ENCODE measurements around the gene NCDN.

NCDN gene, protein sequence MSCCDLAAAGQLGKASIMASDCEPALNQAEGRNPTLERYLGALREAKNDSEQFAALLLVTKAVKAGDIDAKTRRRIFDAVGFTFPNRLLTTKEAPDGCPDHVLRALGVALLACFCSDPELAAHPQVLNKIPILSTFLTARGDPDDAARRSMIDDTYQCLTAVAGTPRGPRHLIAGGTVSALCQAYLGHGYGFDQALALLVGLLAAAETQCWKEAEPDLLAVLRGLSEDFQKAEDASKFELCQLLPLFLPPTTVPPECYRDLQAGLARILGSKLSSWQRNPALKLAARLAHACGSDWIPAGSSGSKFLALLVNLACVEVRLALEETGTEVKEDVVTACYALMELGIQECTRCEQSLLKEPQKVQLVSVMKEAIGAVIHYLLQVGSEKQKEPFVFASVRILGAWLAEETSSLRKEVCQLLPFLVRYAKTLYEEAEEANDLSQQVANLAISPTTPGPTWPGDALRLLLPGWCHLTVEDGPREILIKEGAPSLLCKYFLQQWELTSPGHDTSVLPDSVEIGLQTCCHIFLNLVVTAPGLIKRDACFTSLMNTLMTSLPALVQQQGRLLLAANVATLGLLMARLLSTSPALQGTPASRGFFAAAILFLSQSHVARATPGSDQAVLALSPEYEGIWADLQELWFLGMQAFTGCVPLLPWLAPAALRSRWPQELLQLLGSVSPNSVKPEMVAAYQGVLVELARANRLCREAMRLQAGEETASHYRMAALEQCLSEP

DNA sequence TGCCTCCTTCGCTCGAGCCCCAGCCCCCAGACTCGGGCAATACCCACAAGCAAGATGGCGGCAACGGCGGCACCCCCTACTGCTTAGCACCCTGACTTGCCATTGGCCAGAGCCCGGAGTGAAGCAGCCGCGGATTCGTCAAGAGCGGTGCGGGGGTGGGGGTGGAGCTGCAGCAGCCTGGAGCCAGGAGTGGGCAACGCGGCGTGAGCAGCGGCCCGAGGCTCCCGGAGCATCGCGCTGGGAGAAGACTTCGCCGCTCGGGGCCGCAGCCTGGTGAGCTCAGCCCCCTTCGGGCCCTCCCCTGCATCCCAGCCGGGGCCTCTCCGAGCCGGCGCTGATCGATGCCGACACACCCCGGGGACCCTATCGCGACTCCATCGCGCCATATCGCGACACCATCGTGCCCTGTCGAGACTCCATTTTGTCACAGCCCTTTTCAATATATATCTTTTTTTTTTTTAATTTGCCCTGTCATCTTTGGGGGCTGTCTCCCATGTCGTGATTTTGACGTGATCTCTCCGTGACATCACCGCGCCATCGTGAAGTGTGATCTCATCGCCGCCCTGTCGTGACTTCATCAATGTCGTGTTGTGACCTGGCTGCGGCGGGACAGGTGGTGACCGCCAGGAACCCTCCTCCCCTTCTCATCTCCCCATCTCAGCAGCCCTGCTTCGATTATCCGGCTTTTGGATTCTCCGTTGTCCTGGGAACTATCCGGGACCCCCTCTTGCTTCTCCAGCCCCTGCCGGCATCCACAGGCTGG, at the start of gene NCDN:
TSS of gene NCDN (plus strand) at position 189 of the 763 bp plus-strand sequence. CDS start at position 581, 392 bp downstream.
- peak within 1 kb of the TSS; percentile 83 for H3K4me3 ChIP-seq (ENCODE audit: low read depth, low read length)
- H3K27ac ChIP-seq (ENCODE audit: low read depth, low read length), result peak within 1 kb of the TSS; percentile 99
- no peaks in the 10 kb centered on the region for H3K9me3 ChIP-seq (ENCODE audit: control insufficient read depth, insufficient read depth, low read length)
- H3K36me3 ChIP-seq (ENCODE audit: control insufficient read depth, insufficient read depth, low read length), result peaks cover 42% of the 10 kb centered on the region
- H3K9ac ChIP-seq (ENCODE audit: low read depth, low read length), result peak within 1 kb of the TSS; percentile 94
- H3K27me3 ChIP-seq (ENCODE audit: control insufficient read depth, insufficient read depth, low read length), result no peaks in the 10 kb centered on the region
- H3K4me1 ChIP-seq (ENCODE audit: control insufficient read depth, insufficient read depth, low read length), result peaks cover 40% of the 10 kb centered on the region

DNA sequence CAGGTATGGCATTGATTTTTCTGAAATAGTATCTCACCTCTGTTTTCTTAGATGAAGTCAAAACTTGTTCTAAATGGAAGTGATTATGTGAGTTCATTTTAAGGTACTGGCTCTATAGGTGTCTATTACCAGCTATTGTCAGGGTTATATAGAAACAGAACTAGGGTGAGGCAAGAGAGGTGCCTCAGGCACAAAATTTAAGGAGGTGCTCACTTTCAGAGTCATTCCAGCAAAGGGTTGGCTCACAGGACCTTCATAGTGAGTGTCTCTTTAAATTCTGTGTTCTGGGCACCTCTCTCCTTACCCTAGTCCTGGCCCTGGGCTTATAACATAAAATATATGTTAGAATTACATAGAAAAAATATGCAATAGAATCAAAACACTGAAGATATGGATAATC, 49.7 kb upstream of the NCDN start:
- Histone ChIP-seq H3K36me3 (ENCODE audit: control insufficient read depth, insufficient read depth, low read length) (peaks cover 16% of the 10 kb centered on the region), H3K9ac (ENCODE audit: low read depth, low read length) (no peak overlapping the region), H3K4me3 (ENCODE audit: low read depth, low read length) (no peak overlapping the region), H3K4me1 (ENCODE audit: control insufficient read depth, insufficient read depth, low read length) (no peaks in the 10 kb centered on the region), H3K9me3 (ENCODE audit: control insufficient read depth, insufficient read depth, low read length) (no peaks in the 10 kb centered on the region), H3K27me3 (ENCODE audit: control insufficient read depth, insufficient read depth, low read length) (no peaks in the 10 kb centered on the region), H3K27ac (ENCODE audit: low read depth, low read length) (no peak overlapping the region)

DNA sequence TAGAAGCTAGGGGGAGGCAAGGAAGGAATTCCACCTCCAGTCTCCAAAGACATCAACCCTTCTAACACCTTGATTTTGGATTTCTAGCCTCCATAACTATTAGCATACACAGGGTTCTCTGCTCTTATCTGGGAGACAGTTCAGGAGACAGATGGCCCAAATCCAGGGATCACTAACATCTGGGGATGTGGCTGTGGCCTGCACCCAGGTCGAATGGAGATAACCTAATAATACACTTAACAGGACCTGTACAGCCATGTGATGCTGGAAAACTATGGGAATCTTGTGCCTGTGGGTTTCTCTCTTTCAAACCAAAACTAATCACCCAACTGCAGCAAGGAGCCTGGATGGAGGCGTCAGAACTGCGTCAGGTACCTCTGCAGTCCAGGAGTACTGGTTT, 48.0 kb upstream of the NCDN start:
- Histone ChIP-seq H3K4me1 (ENCODE audit: control insufficient read depth, insufficient read depth, low read length) (no peaks in the 10 kb centered on the region), H3K9me3 (ENCODE audit: control insufficient read depth, insufficient read depth, low read length) (no peaks in the 10 kb centered on the region), H3K9ac (ENCODE audit: low read depth, low read length) (no peak overlapping the region), H3K27ac (ENCODE audit: low read depth, low read length) (no peak overlapping the region), H3K27me3 (ENCODE audit: control insufficient read depth, insufficient read depth, low read length) (no peaks in the 10 kb centered on the region), H3K36me3 (ENCODE audit: control insufficient read depth, insufficient read depth, low read length) (peaks cover 16% of the 10 kb centered on the region), H3K4me3 (ENCODE audit: low read depth, low read length) (no peak overlapping the region)

DNA sequence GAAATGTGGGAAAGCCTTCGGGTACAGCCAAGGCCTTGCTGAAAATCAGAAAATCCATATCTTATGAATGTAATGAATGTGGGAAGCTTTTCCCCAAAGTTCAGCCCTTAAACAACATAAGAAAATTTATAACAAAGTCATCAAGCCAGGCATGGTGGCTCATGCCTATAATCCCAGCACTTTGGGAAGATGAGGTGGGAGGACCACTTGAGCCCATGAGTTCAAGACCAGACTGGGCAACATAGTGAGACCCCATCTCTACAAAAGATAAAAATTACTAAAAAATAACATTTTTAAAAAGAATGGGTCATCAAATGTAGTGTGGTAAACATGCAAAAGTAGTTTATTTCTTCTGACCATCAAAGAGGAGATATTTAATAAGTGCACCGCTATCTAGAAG, 46.3 kb upstream of the NCDN start:
- Histone ChIP-seq H3K9me3 (ENCODE audit: control insufficient read depth, insufficient read depth, low read length) (0 out of 2 replicates have a peak, but pooled peaks cover 3% of the 10 kb centered on the region), H3K27ac (ENCODE audit: low read depth, low read length) (no peak overlapping the region), H3K4me3 (ENCODE audit: low read depth, low read length) (no peak overlapping the region), H3K36me3 (ENCODE audit: control insufficient read depth, insufficient read depth, low read length) (peaks cover 4% of the 10 kb centered on the region; the same call in 1 of the 2 replicates), H3K27me3 (ENCODE audit: control insufficient read depth, insufficient read depth, low read length) (no peaks in the 10 kb centered on the region), H3K4me1 (ENCODE audit: control insufficient read depth, insufficient read depth, low read length) (no peaks in the 10 kb centered on the region), H3K9ac (ENCODE audit: low read depth, low read length) (no peak overlapping the region)

DNA sequence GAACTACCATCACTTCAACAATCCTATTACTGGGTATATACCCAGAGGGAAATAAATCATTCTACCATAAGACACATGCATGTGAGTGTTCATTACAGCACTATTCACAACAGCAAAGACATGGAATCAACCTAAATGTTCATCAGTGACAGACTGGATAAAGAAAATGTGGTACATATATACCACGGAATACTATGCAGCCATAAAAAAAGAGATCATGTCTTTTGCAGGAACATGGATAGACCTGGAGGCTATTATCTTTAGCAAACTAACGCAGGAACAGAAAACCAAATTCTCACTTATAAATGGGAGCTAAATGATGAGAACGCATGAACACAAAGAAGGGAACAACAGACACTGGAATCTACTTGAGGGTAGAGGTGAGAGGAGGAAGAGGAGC, 39.4 kb upstream of the NCDN start:
- no peaks in the 10 kb centered on the region for H3K27me3 ChIP-seq (ENCODE audit: control insufficient read depth, insufficient read depth, low read length)
- H3K4me1 ChIP-seq (ENCODE audit: control insufficient read depth, insufficient read depth, low read length), result no peaks in the 10 kb centered on the region
- no peak overlapping the region for H3K9ac ChIP-seq (ENCODE audit: low read depth, low read length)
- 0 out of 2 replicates have a peak, but pooled peaks cover 3% of the 10 kb centered on the region for H3K9me3 ChIP-seq (ENCODE audit: control insufficient read depth, insufficient read depth, low read length)
- no peak overlapping the region for H3K27ac ChIP-seq (ENCODE audit: low read depth, low read length)
- H3K36me3 ChIP-seq (ENCODE audit: control insufficient read depth, insufficient read depth, low read length), result no peaks in the 10 kb centered on the region
- H3K4me3 ChIP-seq (ENCODE audit: low read depth, low read length), result no peak overlapping the region

DNA sequence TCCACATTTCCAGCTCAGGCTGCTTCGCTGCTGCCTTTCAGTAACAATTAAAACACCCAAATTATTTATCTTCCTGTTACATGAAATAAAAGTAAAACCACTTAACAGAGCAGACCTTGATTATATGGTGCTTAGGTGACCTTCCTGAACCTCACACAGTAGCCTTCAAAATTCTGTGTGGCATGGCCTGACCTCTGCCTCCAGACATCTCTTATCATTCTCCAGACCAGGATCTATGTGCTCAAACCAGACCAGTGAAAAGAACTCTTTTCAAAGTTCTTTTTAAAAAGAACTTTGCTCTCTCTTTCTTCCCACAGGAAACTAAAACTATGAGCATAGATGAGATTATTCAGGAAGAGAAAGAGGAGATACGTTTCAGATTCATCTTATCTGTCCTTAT, 38.2 kb upstream of the NCDN start:
- Histone ChIP-seq H3K9ac (ENCODE audit: low read depth, low read length) (no peak overlapping the region), H3K27ac (ENCODE audit: low read depth, low read length) (no peak overlapping the region), H3K9me3 (ENCODE audit: control insufficient read depth, insufficient read depth, low read length) (0 out of 2 replicates have a peak, but pooled peaks cover 3% of the 10 kb centered on the region)

DNA sequence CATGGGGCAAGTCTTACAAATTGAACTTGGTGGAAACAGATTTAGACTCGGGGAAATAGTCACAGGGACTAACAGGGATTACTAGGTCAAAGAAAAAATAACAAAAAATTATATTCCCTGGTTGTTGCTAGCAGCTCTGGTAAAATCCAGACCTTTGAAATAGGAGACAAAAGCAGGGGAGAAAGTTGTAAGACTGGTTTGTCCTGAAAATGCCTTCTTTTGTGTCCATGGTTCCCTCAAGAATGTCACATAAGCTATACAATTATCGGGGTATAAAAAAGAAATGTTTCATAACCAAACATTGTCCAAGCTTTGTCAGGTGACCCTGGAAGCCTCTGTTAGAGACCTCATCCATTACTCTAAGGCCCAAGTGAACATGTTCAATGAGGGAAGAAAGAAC, 33.5 kb upstream of the NCDN start:
- H3K4me3 ChIP-seq (ENCODE audit: low read depth, low read length), result no peak overlapping the region
- no peak overlapping the region for H3K27ac ChIP-seq (ENCODE audit: low read depth, low read length)
- no peak overlapping the region for H3K9ac ChIP-seq (ENCODE audit: low read depth, low read length)
- H3K4me1 ChIP-seq (ENCODE audit: control insufficient read depth, insufficient read depth, low read length), result peaks cover 17% of the 10 kb centered on the region
- no peaks in the 10 kb centered on the region for H3K36me3 ChIP-seq (ENCODE audit: control insufficient read depth, insufficient read depth, low read length)
- H3K9me3 ChIP-seq (ENCODE audit: control insufficient read depth, insufficient read depth, low read length), result no peaks in the 10 kb centered on the region
- no peaks in the 10 kb centered on the region for H3K27me3 ChIP-seq (ENCODE audit: control insufficient read depth, insufficient read depth, low read length)

More for the DNA sequence above, 38.2 kb upstream of the NCDN start:
- no peaks in the 10 kb centered on the region for H3K27me3 ChIP-seq (ENCODE audit: control insufficient read depth, insufficient read depth, low read length)
- H3K4me3 ChIP-seq (ENCODE audit: low read depth, low read length), result no peak overlapping the region
- peaks cover 9% of the 10 kb centered on the region for H3K4me1 ChIP-seq (ENCODE audit: control insufficient read depth, insufficient read depth, low read length)
- no peaks in the 10 kb centered on the region for H3K36me3 ChIP-seq (ENCODE audit: control insufficient read depth, insufficient read depth, low read length)

DNA sequence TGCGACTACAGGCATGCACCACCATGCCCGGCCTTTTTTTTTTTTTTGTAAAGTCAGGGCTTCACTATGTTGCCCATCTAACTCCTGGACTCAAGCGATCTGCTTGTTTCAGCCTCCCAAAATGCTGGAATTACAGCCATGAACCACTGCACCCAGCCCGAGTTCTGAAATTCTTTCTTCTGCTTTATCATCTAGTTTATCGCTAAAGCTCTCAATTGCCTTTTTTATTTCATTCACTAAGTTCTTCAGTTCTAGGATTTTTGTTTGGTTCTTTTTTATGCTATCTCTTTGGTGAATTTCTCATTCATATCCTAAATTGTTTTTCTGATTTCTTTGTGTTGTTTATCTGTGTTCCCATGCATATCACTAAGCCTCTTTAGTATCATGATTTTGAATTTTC, 27.4 kb upstream of the NCDN start:
- Histone ChIP-seq H3K36me3 (ENCODE audit: control insufficient read depth, insufficient read depth, low read length) (peaks cover 21% of the 10 kb centered on the region), H3K27ac (ENCODE audit: low read depth, low read length) (no peak overlapping the region), H3K9me3 (ENCODE audit: control insufficient read depth, insufficient read depth, low read length) (no peaks in the 10 kb centered on the region; the same call in 1 of the 2 replicates), H3K4me1 (ENCODE audit: control insufficient read depth, insufficient read depth, low read length) (peaks cover 13% of the 10 kb centered on the region), H3K9ac (ENCODE audit: low read depth, low read length) (no peak overlapping the region), H3K4me3 (ENCODE audit: low read depth, low read length) (no peak overlapping the region), H3K27me3 (ENCODE audit: control insufficient read depth, insufficient read depth, low read length) (no peaks in the 10 kb centered on the region)

DNA sequence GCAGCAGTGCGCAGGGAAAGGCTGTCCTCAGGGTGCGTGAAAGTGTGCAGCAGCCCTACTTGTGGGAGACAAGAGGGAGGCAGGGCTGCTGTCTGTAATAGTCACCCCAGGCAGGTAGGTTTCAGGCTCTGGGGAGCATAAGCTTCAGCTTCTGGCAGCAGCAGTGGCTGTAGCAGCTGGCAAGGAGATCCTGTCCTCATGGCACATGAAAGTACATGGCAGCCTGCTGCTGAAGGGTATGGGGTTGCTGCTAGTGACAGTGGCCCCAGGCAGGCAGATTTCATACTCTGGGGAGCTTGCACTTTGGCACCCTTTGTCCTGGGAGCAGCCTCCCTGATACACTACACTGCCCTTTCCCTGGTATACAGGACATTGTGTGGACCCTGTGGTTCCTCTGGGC, 26.7 kb upstream of the NCDN start:
- Histone ChIP-seq H3K36me3 (ENCODE audit: control insufficient read depth, insufficient read depth, low read length) (peaks cover 21% of the 10 kb centered on the region), H3K27ac (ENCODE audit: low read depth, low read length) (no peak overlapping the region), H3K4me1 (ENCODE audit: control insufficient read depth, insufficient read depth, low read length) (peaks cover 20% of the 10 kb centered on the region), H3K9me3 (ENCODE audit: control insufficient read depth, insufficient read depth, low read length) (no peaks in the 10 kb centered on the region; the same call in 1 of the 2 replicates), H3K9ac (ENCODE audit: low read depth, low read length) (no peak overlapping the region), H3K27me3 (ENCODE audit: control insufficient read depth, insufficient read depth, low read length) (no peaks in the 10 kb centered on the region), H3K4me3 (ENCODE audit: low read depth, low read length) (no peak overlapping the region)

DNA sequence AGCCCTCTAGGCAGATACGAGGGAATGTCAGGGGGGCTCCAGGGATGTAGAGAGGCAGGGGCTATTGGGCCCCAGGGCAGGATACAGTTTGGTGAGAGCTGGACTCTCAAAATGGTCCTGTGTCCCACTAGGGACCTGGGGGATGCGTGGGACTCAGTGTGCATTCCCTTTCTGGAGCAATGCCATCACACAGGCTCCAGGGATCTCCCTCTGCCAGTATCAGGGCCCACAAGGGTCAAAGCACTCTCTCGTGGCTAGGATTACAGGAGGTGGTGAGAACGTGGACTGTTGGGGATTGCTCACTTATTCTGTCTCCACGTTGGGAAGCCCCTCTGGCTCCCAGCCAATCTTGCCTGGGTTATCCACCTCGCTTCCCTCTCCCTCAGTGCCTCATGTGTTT, 26.2 kb upstream of the NCDN start:
- peaks cover 21% of the 10 kb centered on the region for H3K36me3 ChIP-seq (ENCODE audit: control insufficient read depth, insufficient read depth, low read length)
- H3K27me3 ChIP-seq (ENCODE audit: control insufficient read depth, insufficient read depth, low read length), result no peaks in the 10 kb centered on the region
- peaks cover 24% of the 10 kb centered on the region for H3K4me1 ChIP-seq (ENCODE audit: control insufficient read depth, insufficient read depth, low read length)
- no peak overlapping the region for H3K4me3 ChIP-seq (ENCODE audit: low read depth, low read length)
- no peak overlapping the region for H3K27ac ChIP-seq (ENCODE audit: low read depth, low read length)
- H3K9ac ChIP-seq (ENCODE audit: low read depth, low read length), result no peak overlapping the region
- no peaks in the 10 kb centered on the region; the same call in 1 of the 2 replicates for H3K9me3 ChIP-seq (ENCODE audit: control insufficient read depth, insufficient read depth, low read length)

Measured in HUES48 (cell line).